Astrocyte (in vitro differentiated cells and primary cell): Measurements from ENCODE around the gene C6orf47.

ENCODE experiments used
- EZH2 ChIP-seq: IDR thresholded peaks from 2 replicates; pipeline ENCODE4 v1.6.1; 2012; ENCODE audit warnings: mild to moderate bottlenecking, low read length, inconsistent platforms; ENCODE audit not compliant: insufficient read depth
- TF ChIP-seq, protein P1 (sequence below): IDR thresholded peaks from 2 replicates; pipeline ENCODE4 v1.5.1; 2011; ENCODE audit warnings: low read depth, mild to moderate bottlenecking, inconsistent platforms, low read length, moderate library complexity; ENCODE audit not compliant: insufficient read depth

DNA sequence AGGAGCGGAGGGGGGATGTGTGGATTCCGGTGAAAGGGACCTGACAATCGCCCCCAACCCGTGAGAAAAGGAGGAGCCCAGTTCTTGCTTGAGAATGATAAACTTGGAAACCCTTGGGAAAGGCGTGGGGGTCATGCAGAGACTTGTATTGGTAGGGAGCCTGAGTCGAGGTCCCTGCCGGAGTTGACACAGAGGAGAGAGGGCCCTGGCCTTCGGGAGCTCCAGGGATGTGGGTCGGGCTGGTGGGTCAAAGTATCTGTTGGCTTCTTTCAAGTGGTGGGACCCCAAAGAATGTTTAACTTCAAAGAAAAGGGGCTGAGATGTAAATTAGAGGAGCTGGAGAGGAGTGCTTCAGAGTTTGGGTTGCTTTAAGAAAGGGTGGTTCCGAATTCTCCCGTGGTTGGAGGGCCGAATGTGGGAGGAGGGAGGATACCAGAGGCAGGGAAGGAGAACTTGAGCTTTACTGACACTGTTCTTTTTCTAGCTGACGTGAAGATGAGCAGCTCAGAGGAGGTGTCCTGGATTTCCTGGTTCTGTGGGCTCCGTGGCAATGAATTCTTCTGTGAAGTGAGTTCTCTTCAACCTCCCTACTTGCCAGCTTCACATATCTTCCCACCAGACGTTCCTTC lies 5.9 kb upstream of the C6orf47 start:
- TF ChIP-seq, protein P1, sequence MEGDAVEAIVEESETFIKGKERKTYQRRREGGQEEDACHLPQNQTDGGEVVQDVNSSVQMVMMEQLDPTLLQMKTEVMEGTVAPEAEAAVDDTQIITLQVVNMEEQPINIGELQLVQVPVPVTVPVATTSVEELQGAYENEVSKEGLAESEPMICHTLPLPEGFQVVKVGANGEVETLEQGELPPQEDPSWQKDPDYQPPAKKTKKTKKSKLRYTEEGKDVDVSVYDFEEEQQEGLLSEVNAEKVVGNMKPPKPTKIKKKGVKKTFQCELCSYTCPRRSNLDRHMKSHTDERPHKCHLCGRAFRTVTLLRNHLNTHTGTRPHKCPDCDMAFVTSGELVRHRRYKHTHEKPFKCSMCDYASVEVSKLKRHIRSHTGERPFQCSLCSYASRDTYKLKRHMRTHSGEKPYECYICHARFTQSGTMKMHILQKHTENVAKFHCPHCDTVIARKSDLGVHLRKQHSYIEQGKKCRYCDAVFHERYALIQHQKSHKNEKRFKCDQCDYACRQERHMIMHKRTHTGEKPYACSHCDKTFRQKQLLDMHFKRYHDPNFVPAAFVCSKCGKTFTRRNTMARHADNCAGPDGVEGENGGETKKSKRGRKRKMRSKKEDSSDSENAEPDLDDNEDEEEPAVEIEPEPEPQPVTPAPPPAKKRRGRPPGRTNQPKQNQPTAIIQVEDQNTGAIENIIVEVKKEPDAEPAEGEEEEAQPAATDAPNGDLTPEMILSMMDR = no peak
- TF ChIP-seq EZH2 = no peak
